CD4-positive, alpha-beta T cell treated with Interleukin-21 for 1 hour (primary cell): ENCODE results near the gene TRAPPC8.
"Not testable (repeated sequence)": the region's sequence is repeated elsewhere in the genome, so short reads cannot be mapped to it uniquely, and the experiment has no call there.

Experiments
- DNase-seq: peaks from one replicate; pipeline ENCODE4 v3.0.0-alpha.2; 2020

The TRAPPC8 gene

GRCh38 chr18:31860488-31860887, 82.4 kb downstream of the TRAPPC8 start:
- no peak for DNase-seq

GRCh38 chr18:31857526-31858106, 85.3 kb downstream of the TRAPPC8 start:
- DNase-seq = no peak

- no peak for DNase-seq
Measured at GRCh38 chr18:31850844-31851243, 92.1 kb downstream of the TRAPPC8 start.

GRCh38 chr18:31840499-31840898, 102.4 kb downstream of the TRAPPC8 start:
- no peak for DNase-seq

- no peak for DNase-seq
Measured at GRCh38 chr18:31837879-31838278, 105.0 kb downstream of the TRAPPC8 start.

- no peak for DNase-seq
Measured at GRCh38 chr18:31835528-31836133, 107.3 kb downstream of the TRAPPC8 start.

- no peak for DNase-seq
Measured at GRCh38 chr18:31831903-31832302, 111.0 kb downstream of the TRAPPC8 start.

- DNase-seq = no peak
Measured at GRCh38 chr18:31830686-31831085, 112.2 kb downstream of the TRAPPC8 start.

- DNase-seq = no peak
Measured at GRCh38 chr18:31828613-31829012, 114.3 kb downstream of the TRAPPC8 start.

- not testable (repeated sequence) for DNase-seq
Measured at GRCh38 chr18:31826673-31827325, 116.1 kb downstream of the TRAPPC8 start.

- no peak for DNase-seq
Measured at GRCh38 chr18:31825772-31826171, 117.2 kb downstream of the TRAPPC8 start.

- DNase-seq = no peak
Measured at GRCh38 chr18:31821545-31822171, 121.3 kb downstream of the TRAPPC8 start.

- DNase-seq = no peak
Measured at GRCh38 chr18:31819925-31820229, 123.1 kb downstream of the TRAPPC8 start.

- DNase-seq = peak; percentile 30
Measured at GRCh38 chr18:31819106-31819924, 123.6 kb downstream of the TRAPPC8 start.

- no peak for DNase-seq
Measured at GRCh38 chr18:31814132-31814531, 128.8 kb downstream of the TRAPPC8 start.

- not testable (repeated sequence) for DNase-seq
Measured at GRCh38 chr18:31810336-31811130, 132.4 kb downstream of the TRAPPC8 start.

- DNase-seq = not testable (repeated sequence)
Measured at GRCh38 chr18:31809049-31809448, 133.9 kb downstream of the TRAPPC8 start.

GRCh38 chr18:31801078-31801477, 141.8 kb downstream of the TRAPPC8 start:
- DNase-seq = no peak

GRCh38 chr18:31799257-31799656, 143.7 kb downstream of the TRAPPC8 start:
- DNase-seq = not testable (repeated sequence)

- DNase-seq = no peak
Measured at GRCh38 chr18:31798399-31798798, 144.5 kb downstream of the TRAPPC8 start.

- DNase-seq = no peak
Measured at GRCh38 chr18:31795747-31796146, 147.2 kb downstream of the TRAPPC8 start.

- DNase-seq = no peak
Measured at GRCh38 chr18:31793531-31793930, 149.4 kb downstream of the TRAPPC8 start.

- no peak for DNase-seq
Measured at GRCh38 chr18:31792580-31792911, 150.4 kb downstream of the TRAPPC8 start.
